ENCODE measurements around the gene CD7. TPM values are rescaled to one million over a fixed set of nuclear protein-coding genes. Genes with fewer than 3 reads are reported as not detected.

Gene CD7
- total RNA-seq, 1 experiment from 2014 or later: 0.74 TPM

DNA sequence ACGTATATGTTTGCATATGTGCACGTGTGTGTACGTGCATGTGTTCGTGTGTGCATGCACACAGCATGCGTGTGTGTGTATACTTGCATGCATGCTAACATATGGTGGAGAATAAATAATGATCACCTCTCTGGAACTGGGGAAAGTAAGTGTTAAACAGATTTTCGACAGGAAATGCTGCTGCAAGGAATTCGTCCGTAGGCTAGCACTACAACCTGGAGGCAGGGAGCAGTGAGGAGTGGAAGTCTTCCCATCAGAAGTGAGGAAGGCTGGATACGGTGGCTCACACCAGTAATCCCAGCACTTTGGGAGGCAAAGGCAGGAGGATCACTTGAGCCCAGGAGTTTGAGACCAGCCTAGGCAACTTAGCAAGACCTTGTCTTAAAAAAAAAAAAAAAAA, 39.1 kb downstream of the CD7 start:
- H3K27ac Mint-ChIP-seq: no peak overlapping the region
- no peaks in the 10 kb centered on the region for H3K36me3 Mint-ChIP-seq
- peaks cover 26% of the 10 kb centered on the region for H3K4me1 Mint-ChIP-seq
- ATAC-seq (no peak), DNase-seq (ENCODE audit: low spot score) (no peak)
- TF ChIP-seq, protein P1, sequence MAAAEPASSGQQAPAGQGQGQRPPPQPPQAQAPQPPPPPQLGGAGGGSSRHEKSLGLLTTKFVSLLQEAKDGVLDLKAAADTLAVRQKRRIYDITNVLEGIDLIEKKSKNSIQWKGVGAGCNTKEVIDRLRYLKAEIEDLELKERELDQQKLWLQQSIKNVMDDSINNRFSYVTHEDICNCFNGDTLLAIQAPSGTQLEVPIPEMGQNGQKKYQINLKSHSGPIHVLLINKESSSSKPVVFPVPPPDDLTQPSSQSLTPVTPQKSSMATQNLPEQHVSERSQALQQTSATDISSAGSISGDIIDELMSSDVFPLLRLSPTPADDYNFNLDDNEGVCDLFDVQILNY (CRISPR knock-in tag; IDR thresholded peaks at IDR 0.05): no peak
- TF ChIP-seq ELF4 (CRISPR knock-in tag; IDR thresholded peaks at IDR 0.05; ENCODE audit: low read depth): no peak
- TF ChIP-seq, protein P2, sequence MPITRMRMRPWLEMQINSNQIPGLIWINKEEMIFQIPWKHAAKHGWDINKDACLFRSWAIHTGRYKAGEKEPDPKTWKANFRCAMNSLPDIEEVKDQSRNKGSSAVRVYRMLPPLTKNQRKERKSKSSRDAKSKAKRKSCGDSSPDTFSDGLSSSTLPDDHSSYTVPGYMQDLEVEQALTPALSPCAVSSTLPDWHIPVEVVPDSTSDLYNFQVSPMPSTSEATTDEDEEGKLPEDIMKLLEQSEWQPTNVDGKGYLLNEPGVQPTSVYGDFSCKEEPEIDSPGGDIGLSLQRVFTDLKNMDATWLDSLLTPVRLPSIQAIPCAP (CRISPR knock-in tag; IDR thresholded peaks at IDR 0.05): no peak
- TF ChIP-seq, protein P3, sequence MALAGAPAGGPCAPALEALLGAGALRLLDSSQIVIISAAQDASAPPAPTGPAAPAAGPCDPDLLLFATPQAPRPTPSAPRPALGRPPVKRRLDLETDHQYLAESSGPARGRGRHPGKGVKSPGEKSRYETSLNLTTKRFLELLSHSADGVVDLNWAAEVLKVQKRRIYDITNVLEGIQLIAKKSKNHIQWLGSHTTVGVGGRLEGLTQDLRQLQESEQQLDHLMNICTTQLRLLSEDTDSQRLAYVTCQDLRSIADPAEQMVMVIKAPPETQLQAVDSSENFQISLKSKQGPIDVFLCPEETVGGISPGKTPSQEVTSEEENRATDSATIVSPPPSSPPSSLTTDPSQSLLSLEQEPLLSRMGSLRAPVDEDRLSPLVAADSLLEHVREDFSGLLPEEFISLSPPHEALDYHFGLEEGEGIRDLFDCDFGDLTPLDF (CRISPR knock-in tag; IDR thresholded peaks at IDR 0.05): no peak
- no peak for TF ChIP-seq SP1 (CRISPR knock-in tag; conservative IDR thresholded peaks at IDR 0.05)
- TF ChIP-seq NR2C2 (CRISPR knock-in tag; IDR thresholded peaks at IDR 0.05): no peak
- TF ChIP-seq, protein P4, sequence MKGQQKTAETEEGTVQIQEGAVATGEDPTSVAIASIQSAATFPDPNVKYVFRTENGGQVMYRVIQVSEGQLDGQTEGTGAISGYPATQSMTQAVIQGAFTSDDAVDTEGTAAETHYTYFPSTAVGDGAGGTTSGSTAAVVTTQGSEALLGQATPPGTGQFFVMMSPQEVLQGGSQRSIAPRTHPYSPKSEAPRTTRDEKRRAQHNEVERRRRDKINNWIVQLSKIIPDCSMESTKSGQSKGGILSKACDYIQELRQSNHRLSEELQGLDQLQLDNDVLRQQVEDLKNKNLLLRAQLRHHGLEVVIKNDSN (CRISPR knock-in tag; IDR thresholded peaks at IDR 0.05): no peak
- peaks cover 3% of the 10 kb centered on the region; the same call in 1 of the 2 replicates for H3K27me3 Mint-ChIP-seq (ENCODE audit: low read depth)
- ChIA-PET POLR2A (no interaction called here), CTCF (interaction anchor here (1.0 kb wide), 1 partner anchor 42 kb away, joined by 3 read pairs; no protein-coding TSS in a partner anchor)
- H3K9me3 Mint-ChIP-seq: no peaks in the 10 kb centered on the region
- no peak overlapping the region for H3K4me3 Mint-ChIP-seq

DNA sequence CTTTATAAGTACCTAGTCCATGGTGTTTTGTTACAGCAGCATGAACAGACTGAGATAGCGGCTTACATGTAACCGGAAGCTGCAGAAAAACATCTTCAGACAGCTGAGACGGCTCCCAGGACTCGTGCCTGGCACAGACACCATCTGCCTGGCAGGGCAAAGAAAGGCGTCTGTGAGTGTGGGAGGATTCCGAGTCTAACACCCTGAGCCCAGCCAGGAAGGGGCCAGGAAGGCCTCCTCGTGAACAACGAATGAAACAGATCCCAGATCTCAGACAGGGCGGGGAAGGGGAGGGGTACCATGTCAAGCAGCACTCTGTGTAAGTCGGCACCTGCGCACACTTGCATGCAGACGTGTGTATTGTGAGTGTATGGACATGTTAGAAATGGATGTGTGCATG, 39.6 kb downstream of the CD7 start:
- POLR2A ChIA-PET: no interaction called here
- H3K9me3 Mint-ChIP-seq: no peaks in the 10 kb centered on the region
- H3K27me3 Mint-ChIP-seq (ENCODE audit: low read depth): peaks cover 3% of the 10 kb centered on the region; the same call in 1 of the 2 replicates
- ATAC-seq (no peak), DNase-seq (ENCODE audit: low spot score) (no peak)
- no peaks in the 10 kb centered on the region for H3K36me3 Mint-ChIP-seq
- H3K4me3 Mint-ChIP-seq: no peak overlapping the region
- H3K27ac Mint-ChIP-seq: no peak overlapping the region
- CTCF ChIA-PET: interaction anchor here (1.0 to 1.4 kb wide), 2 partner anchors 41 to 147 kb away, joined by 3 read pairs; no protein-coding TSS in a partner anchor
- H3K4me1 Mint-ChIP-seq: peaks cover 26% of the 10 kb centered on the region
- TF ChIP-seq, protein P5, sequence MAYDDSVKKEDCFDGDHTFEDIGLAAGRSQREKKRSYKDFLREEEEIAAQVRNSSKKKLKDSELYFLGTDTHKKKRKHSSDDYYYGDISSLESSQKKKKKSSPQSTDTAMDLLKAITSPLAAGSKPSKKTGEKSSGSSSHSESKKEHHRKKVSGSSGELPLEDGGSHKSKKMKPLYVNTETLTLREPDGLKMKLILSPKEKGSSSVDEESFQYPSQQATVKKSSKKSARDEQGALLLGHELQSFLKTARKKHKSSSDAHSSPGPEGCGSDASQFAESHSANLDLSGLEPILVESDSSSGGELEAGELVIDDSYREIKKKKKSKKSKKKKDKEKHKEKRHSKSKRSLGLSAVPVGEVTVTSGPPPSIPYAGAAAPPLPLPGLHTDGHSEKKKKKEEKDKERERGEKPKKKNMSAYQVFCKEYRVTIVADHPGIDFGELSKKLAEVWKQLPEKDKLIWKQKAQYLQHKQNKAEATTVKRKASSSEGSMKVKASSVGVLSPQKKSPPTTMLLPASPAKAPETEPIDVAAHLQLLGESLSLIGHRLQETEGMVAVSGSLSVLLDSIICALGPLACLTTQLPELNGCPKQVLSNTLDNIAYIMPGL (CRISPR knock-in tag; IDR thresholded peaks at IDR 0.05): no peak
- no peak for TF ChIP-seq GABPB1 (CRISPR knock-in tag; IDR thresholded peaks at IDR 0.05)

DNA sequence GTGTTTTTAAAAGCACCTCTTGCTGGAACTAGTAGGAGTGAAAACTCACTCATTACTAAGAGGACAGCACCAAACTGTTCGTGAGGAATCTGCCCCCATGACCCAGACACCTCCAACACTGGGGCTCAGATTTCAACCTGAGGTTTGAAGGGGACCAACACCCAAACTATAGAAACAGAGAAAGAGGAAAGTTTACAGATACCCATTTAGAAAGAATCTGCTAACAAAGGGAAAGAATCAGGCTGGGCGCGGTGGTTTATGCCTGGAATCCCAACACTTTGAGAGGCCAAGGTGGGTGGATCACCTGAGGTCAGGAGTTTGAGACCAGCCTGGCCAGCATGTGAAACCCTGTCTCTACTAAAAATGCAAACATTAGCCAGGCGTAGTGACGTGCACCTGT, 40.5 kb downstream of the CD7 start:
- ChIA-PET CTCF (interaction anchor here (1.4 kb wide), 1 partner anchor 148 kb away, joined by 3 read pairs; no protein-coding TSS in a partner anchor), POLR2A (no interaction called here)
- H3K36me3 Mint-ChIP-seq: peaks cover 7% of the 10 kb centered on the region
- ATAC-seq (no peak), DNase-seq (ENCODE audit: low spot score) (no peak)
- H3K4me1 Mint-ChIP-seq: peaks cover 33% of the 10 kb centered on the region
- peaks cover 3% of the 10 kb centered on the region; the same call in 1 of the 2 replicates for H3K27me3 Mint-ChIP-seq (ENCODE audit: low read depth)
- H3K27ac Mint-ChIP-seq: peak overlapping the region; percentile 57; the same call in 1 of the 2 replicates
- no peaks in the 10 kb centered on the region for H3K9me3 Mint-ChIP-seq
- no peak overlapping the region for H3K4me3 Mint-ChIP-seq
- TF ChIP-seq, protein P6, sequence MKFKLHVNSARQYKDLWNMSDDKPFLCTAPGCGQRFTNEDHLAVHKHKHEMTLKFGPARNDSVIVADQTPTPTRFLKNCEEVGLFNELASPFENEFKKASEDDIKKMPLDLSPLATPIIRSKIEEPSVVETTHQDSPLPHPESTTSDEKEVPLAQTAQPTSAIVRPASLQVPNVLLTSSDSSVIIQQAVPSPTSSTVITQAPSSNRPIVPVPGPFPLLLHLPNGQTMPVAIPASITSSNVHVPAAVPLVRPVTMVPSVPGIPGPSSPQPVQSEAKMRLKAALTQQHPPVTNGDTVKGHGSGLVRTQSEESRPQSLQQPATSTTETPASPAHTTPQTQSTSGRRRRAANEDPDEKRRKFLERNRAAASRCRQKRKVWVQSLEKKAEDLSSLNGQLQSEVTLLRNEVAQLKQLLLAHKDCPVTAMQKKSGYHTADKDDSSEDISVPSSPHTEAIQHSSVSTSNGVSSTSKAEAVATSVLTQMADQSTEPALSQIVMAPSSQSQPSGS (CRISPR knock-in tag; IDR thresholded peaks at IDR 0.05; ENCODE audit: borderline replicate concordance, low read depth): no peak
- TF ChIP-seq, protein P7, sequence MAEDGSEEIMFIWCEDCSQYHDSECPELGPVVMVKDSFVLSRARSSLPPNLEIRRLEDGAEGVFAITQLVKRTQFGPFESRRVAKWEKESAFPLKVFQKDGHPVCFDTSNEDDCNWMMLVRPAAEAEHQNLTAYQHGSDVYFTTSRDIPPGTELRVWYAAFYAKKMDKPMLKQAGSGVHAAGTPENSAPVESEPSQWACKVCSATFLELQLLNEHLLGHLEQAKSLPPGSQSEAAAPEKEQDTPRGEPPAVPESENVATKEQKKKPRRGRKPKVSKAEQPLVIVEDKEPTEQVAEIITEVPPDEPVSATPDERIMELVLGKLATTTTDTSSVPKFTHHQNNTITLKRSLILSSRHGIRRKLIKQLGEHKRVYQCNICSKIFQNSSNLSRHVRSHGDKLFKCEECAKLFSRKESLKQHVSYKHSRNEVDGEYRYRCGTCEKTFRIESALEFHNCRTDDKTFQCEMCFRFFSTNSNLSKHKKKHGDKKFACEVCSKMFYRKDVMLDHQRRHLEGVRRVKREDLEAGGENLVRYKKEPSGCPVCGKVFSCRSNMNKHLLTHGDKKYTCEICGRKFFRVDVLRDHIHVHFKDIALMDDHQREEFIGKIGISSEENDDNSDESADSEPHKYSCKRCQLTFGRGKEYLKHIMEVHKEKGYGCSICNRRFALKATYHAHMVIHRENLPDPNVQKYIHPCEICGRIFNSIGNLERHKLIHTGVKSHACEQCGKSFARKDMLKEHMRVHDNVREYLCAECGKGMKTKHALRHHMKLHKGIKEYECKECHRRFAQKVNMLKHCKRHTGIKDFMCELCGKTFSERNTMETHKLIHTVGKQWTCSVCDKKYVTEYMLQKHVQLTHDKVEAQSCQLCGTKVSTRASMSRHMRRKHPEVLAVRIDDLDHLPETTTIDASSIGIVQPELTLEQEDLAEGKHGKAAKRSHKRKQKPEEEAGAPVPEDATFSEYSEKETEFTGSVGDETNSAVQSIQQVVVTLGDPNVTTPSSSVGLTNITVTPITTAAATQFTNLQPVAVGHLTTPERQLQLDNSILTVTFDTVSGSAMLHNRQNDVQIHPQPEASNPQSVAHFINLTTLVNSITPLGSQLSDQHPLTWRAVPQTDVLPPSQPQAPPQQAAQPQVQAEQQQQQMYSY (CRISPR knock-in tag; IDR thresholded peaks at IDR 0.05): no peak
- no peak for TF ChIP-seq NR1H2 (CRISPR knock-in tag; IDR thresholded peaks at IDR 0.05)
- no peak for TF ChIP-seq IRF2 (CRISPR knock-in tag; IDR thresholded peaks at IDR 0.05; ENCODE audit: borderline replicate concordance, low read depth)
- TF ChIP-seq, protein P8, sequence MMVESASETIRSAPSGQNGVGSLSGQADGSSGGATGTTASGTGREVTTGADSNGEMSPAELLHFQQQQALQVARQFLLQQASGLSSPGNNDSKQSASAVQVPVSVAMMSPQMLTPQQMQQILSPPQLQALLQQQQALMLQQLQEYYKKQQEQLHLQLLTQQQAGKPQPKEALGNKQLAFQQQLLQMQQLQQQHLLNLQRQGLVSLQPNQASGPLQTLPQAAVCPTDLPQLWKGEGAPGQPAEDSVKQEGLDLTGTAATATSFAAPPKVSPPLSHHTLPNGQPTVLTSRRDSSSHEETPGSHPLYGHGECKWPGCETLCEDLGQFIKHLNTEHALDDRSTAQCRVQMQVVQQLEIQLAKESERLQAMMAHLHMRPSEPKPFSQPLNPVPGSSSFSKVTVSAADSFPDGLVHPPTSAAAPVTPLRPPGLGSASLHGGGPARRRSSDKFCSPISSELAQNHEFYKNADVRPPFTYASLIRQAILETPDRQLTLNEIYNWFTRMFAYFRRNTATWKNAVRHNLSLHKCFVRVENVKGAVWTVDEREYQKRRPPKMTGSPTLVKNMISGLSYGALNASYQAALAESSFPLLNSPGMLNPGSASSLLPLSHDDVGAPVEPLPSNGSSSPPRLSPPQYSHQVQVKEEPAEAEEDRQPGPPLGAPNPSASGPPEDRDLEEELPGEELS (CRISPR knock-in tag; IDR thresholded peaks at IDR 0.05): no peak
- TF ChIP-seq, protein P9, sequence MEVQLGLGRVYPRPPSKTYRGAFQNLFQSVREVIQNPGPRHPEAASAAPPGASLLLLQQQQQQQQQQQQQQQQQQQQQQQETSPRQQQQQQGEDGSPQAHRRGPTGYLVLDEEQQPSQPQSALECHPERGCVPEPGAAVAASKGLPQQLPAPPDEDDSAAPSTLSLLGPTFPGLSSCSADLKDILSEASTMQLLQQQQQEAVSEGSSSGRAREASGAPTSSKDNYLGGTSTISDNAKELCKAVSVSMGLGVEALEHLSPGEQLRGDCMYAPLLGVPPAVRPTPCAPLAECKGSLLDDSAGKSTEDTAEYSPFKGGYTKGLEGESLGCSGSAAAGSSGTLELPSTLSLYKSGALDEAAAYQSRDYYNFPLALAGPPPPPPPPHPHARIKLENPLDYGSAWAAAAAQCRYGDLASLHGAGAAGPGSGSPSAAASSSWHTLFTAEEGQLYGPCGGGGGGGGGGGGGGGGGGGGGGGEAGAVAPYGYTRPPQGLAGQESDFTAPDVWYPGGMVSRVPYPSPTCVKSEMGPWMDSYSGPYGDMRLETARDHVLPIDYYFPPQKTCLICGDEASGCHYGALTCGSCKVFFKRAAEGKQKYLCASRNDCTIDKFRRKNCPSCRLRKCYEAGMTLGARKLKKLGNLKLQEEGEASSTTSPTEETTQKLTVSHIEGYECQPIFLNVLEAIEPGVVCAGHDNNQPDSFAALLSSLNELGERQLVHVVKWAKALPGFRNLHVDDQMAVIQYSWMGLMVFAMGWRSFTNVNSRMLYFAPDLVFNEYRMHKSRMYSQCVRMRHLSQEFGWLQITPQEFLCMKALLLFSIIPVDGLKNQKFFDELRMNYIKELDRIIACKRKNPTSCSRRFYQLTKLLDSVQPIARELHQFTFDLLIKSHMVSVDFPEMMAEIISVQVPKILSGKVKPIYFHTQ (CRISPR knock-in tag; IDR thresholded peaks at IDR 0.05): no peak

All from WTC11 (cell line).